Activated naive CD4-positive, alpha-beta T cell treated with anti-CD3 and anti-CD28 coated beads, Interleukin-2, amount 10 ng/mL, durations not matched to agents 7 days and 5 days (primary cell): ENCODE measurements around the gene OMP.
"Not testable (repeated sequence)": the region's sequence is repeated elsewhere in the genome, so short reads cannot be mapped to it uniquely, and the experiment has no call there.

Experiments
- CTCF ChIA-PET: fragments of 350-600 bp; sonication (Branson Sonifier 250); formaldehyde crosslinking; loops from one replicate; lab custom pipeline; 2021; ENCODE audit warnings: antibody characterized with exemption; lab: Charles Lee
- DNase-seq: peaks from one replicate; pipeline ENCODE4 v3.0.0-alpha.2; 2020
- H3K27ac Mint-ChIP-seq: one replicate; pipeline ENCODE4 v1.8.0; 2021; ENCODE audit warnings: mild to moderate bottlenecking, moderate library complexity, mixed read lengths
- H3K27me3 Mint-ChIP-seq: one replicate; pipeline ENCODE4 v1.8.0; 2021; ENCODE audit warnings: mild to moderate bottlenecking, mixed read lengths
- H3K36me3 Mint-ChIP-seq: one replicate; pipeline ENCODE4 v1.8.0; 2021; ENCODE audit warnings: mixed read lengths
- H3K4me1 Mint-ChIP-seq: one replicate; pipeline ENCODE4 v1.8.0; 2021; ENCODE audit warnings: mixed read lengths
- H3K4me3 Mint-ChIP-seq: one replicate; pipeline ENCODE4 v1.8.0; 2021; ENCODE audit warnings: mild to moderate bottlenecking, moderate library complexity, mixed read lengths
- H3K9me3 Mint-ChIP-seq: one replicate; pipeline ENCODE4 v1.8.0; 2021; ENCODE audit warnings: mixed read lengths

Gene OMP

GRCh38 chr11:77095551-77096490 is 6.8 kb upstream of the OMP start:
- H3K36me3 Mint-ChIP-seq, result no peaks in the 10 kb centered on the region
- peaks cover 5% of the 10 kb centered on the region for H3K4me1 Mint-ChIP-seq
- H3K27ac Mint-ChIP-seq, result no peak overlapping the region
- CTCF ChIA-PET, result interaction anchor here (0.9 to 2.0 kb wide), 3 partner anchors 42 to 176 kb away, joined by 5 to 6 read pairs (median 5); no protein-coding TSS in a partner anchor
- no peaks in the 10 kb centered on the region for H3K9me3 Mint-ChIP-seq
- H3K4me3 Mint-ChIP-seq, result no peak overlapping the region
- peaks cover 4% of the 10 kb centered on the region for H3K27me3 Mint-ChIP-seq
- no peak for DNase-seq

- H3K4me1 Mint-ChIP-seq, result no peaks in the 10 kb centered on the region
- no peak for DNase-seq
- H3K36me3 Mint-ChIP-seq, result no peaks in the 10 kb centered on the region
- H3K27ac Mint-ChIP-seq, result no peak overlapping the region
- no peaks in the 10 kb centered on the region for H3K27me3 Mint-ChIP-seq
- H3K4me3 Mint-ChIP-seq, result no peak overlapping the region
- no peaks in the 10 kb centered on the region for H3K9me3 Mint-ChIP-seq
- CTCF ChIA-PET, result interaction anchor here (0.9 to 2.0 kb wide), 3 partner anchors 13 to 48 kb away, joined by 3 to 6 read pairs (median 5); no protein-coding TSS in a partner anchor
Observed at GRCh38 chr11:77096591-77097019, 6.0 kb upstream of the OMP start.

GRCh38 chr11:77097180-77097579 is 5.5 kb upstream of the OMP start:
- DNase-seq, H3K27ac Mint-ChIP-seq, H3K36me3 Mint-ChIP-seq, H3K9me3 Mint-ChIP-seq, H3K4me1 Mint-ChIP-seq, H3K4me3 Mint-ChIP-seq, H3K27me3 Mint-ChIP-seq: not testable (repeated sequence)
- CTCF ChIA-PET, result interaction anchor here (1.0 kb wide), 1 partner anchor 13 kb away, joined by 3 read pairs; no protein-coding TSS in a partner anchor

- no peak overlapping the region for H3K27ac Mint-ChIP-seq
- H3K36me3 Mint-ChIP-seq, result no peaks in the 10 kb centered on the region
- H3K4me3 Mint-ChIP-seq, result no peak overlapping the region
- H3K4me1 Mint-ChIP-seq, result no peaks in the 10 kb centered on the region
- no peaks in the 10 kb centered on the region for H3K27me3 Mint-ChIP-seq
- no peak for DNase-seq
- no peaks in the 10 kb centered on the region for H3K9me3 Mint-ChIP-seq
- CTCF ChIA-PET, result interaction anchor here (0.7 to 1.2 kb wide), 6 partner anchors 9 to 457 kb away, joined by 3 to 4 read pairs (median 3); no protein-coding TSS in a partner anchor
Observed at GRCh38 chr11:77100166-77101042, 2.2 kb upstream of the OMP start.

- CTCF ChIA-PET, result interaction anchor here (0.7 to 1.2 kb wide), 4 partner anchors 10 to 52 kb away, joined by 3 to 4 read pairs (median 3); no protein-coding TSS in a partner anchor
- Mint-ChIP-seq H3K9me3 (no peaks in the 10 kb centered on the region), H3K4me3 (no peak overlapping the region), H3K36me3 (no peaks in the 10 kb centered on the region), H3K4me1 (no peaks in the 10 kb centered on the region), H3K27ac (no peak overlapping the region), H3K27me3 (no peaks in the 10 kb centered on the region)
- no peak for DNase-seq
Observed at GRCh38 chr11:77101043-77101537, 1.6 kb upstream of the OMP start.

- no peaks in the 10 kb centered on the region for H3K27me3 Mint-ChIP-seq
- no peaks in the 10 kb centered on the region for H3K36me3 Mint-ChIP-seq
- CTCF ChIA-PET, result no interaction called here
- DNase-seq, result no peak
- H3K27ac Mint-ChIP-seq, result no peak overlapping the region
- no peaks in the 10 kb centered on the region for H3K4me1 Mint-ChIP-seq
- no peaks in the 10 kb centered on the region for H3K9me3 Mint-ChIP-seq
- H3K4me3 Mint-ChIP-seq, result no peak overlapping the region
Observed at GRCh38 chr11:77103319-77103718, 679 bp downstream of the OMP start.

- DNase-seq, result no peak
- no peaks in the 10 kb centered on the region for H3K36me3 Mint-ChIP-seq
- CTCF ChIA-PET, result interaction anchor here (0.7 to 1.4 kb wide), 5 partner anchors 11 to 443 kb away, joined by 3 to 7 read pairs (median 3); no protein-coding TSS in a partner anchor
- H3K27me3 Mint-ChIP-seq, result peaks cover 4% of the 10 kb centered on the region
- H3K4me3 Mint-ChIP-seq, result no peak overlapping the region
- H3K27ac Mint-ChIP-seq, result no peak overlapping the region
- no peaks in the 10 kb centered on the region for H3K9me3 Mint-ChIP-seq
- no peaks in the 10 kb centered on the region for H3K4me1 Mint-ChIP-seq
Observed at GRCh38 chr11:77104727-77105126, 2.1 kb downstream of the OMP start.

- peaks cover 7% of the 10 kb centered on the region for H3K27me3 Mint-ChIP-seq
- no peaks in the 10 kb centered on the region for H3K4me1 Mint-ChIP-seq
- H3K4me3 Mint-ChIP-seq, result no peak overlapping the region
- DNase-seq, result no peak
- CTCF ChIA-PET, result interaction anchor here (1.3 to 1.7 kb wide), 2 partner anchors 21 to 186 kb away, joined by 4 to 7 read pairs; partner anchors contain the start of gene MYO7A
- H3K27ac Mint-ChIP-seq, result no peak overlapping the region
- no peaks in the 10 kb centered on the region for H3K9me3 Mint-ChIP-seq
- no peaks in the 10 kb centered on the region for H3K36me3 Mint-ChIP-seq
Observed at GRCh38 chr11:77106321-77106720, 3.7 kb downstream of the OMP start.

- H3K27me3 Mint-ChIP-seq, result peaks cover 7% of the 10 kb centered on the region
- no peak overlapping the region for H3K27ac Mint-ChIP-seq
- no peaks in the 10 kb centered on the region for H3K9me3 Mint-ChIP-seq
- CTCF ChIA-PET, result interaction anchor here (1.3 to 1.7 kb wide), 2 partner anchors 20 to 187 kb away, joined by 4 to 7 read pairs; partner anchors contain the start of gene MYO7A
- H3K4me3 Mint-ChIP-seq, result no peak overlapping the region
- H3K36me3 Mint-ChIP-seq, result no peaks in the 10 kb centered on the region
- H3K4me1 Mint-ChIP-seq, result no peaks in the 10 kb centered on the region
- DNase-seq, result no peak
Observed at GRCh38 chr11:77106759-77107158, 4.1 kb downstream of the OMP start.

- DNase-seq, result no peak
- CTCF ChIA-PET, result interaction anchor here (1.5 to 1.7 kb wide), 2 partner anchors 17 to 19 kb away, joined by 4 read pairs; no protein-coding TSS in a partner anchor
- H3K4me3 Mint-ChIP-seq, result no peak overlapping the region
- no peaks in the 10 kb centered on the region for H3K36me3 Mint-ChIP-seq
- H3K9me3 Mint-ChIP-seq, result no peaks in the 10 kb centered on the region
- no peak overlapping the region for H3K27ac Mint-ChIP-seq
- no peaks in the 10 kb centered on the region for H3K4me1 Mint-ChIP-seq
- H3K27me3 Mint-ChIP-seq, result peaks cover 7% of the 10 kb centered on the region
Observed at GRCh38 chr11:77107950-77108349, 5.3 kb downstream of the OMP start.

GRCh38 chr11:77108436-77108835 is 5.8 kb downstream of the OMP start:
- Mint-ChIP-seq H3K4me1 (peaks cover 2% of the 10 kb centered on the region), H3K36me3 (no peaks in the 10 kb centered on the region), H3K27me3 (peaks cover 7% of the 10 kb centered on the region), H3K9me3 (no peaks in the 10 kb centered on the region), H3K27ac (no peak overlapping the region), H3K4me3 (no peak overlapping the region)
- no peak for DNase-seq
- CTCF ChIA-PET, result interaction anchor here (1.5 to 1.7 kb wide), 2 partner anchors 17 to 19 kb away, joined by 4 read pairs; no protein-coding TSS in a partner anchor

- H3K4me3 Mint-ChIP-seq, result no peak overlapping the region
- no peak for DNase-seq
- H3K4me1 Mint-ChIP-seq, result peaks cover 2% of the 10 kb centered on the region
- no peaks in the 10 kb centered on the region for H3K9me3 Mint-ChIP-seq
- CTCF ChIA-PET, result interaction anchor here (0.8 kb wide), 1 partner anchor 12 kb away, joined by 3 read pairs; no protein-coding TSS in a partner anchor
- no peaks in the 10 kb centered on the region for H3K36me3 Mint-ChIP-seq
- no peak overlapping the region for H3K27ac Mint-ChIP-seq
- peaks cover 7% of the 10 kb centered on the region for H3K27me3 Mint-ChIP-seq
Observed at GRCh38 chr11:77109236-77110019, 6.8 kb downstream of the OMP start.

- CTCF ChIA-PET, result interaction anchor here (0.7 to 1.1 kb wide), 2 partner anchors 10 to 20 kb away, joined by 3 read pairs; no protein-coding TSS in a partner anchor
- Mint-ChIP-seq H3K4me3 (no peak overlapping the region), H3K9me3 (no peaks in the 10 kb centered on the region), H3K27ac (no peak overlapping the region), H3K27me3 (peaks cover 7% of the 10 kb centered on the region), H3K36me3 (no peaks in the 10 kb centered on the region), H3K4me1 (peaks cover 2% of the 10 kb centered on the region)
- DNase-seq, result no peak
Observed at GRCh38 chr11:77110836-77111235, 8.2 kb downstream of the OMP start.
